Measurements from ENCODE around the gene RPP14.

RPP14 gene

GRCh38 chr3:58269356-58269755 lies 36.7 kb upstream of the RPP14 start:
- TF ChIP-seq CSRNP3 (CRISPR knock-in tag; IDR thresholded peaks at IDR 0.05) (no peak), ZC3H10 (CRISPR knock-in tag; IDR thresholded peaks at IDR 0.05) (no peak), ZFP3 (CRISPR knock-in tag; IDR thresholded peaks at IDR 0.05) (no peak), BACH2 (CRISPR knock-in tag; IDR thresholded peaks at IDR 0.05; ENCODE audit: borderline replicate concordance) (no peak), PATZ1 (CRISPR knock-in tag; IDR thresholded peaks at IDR 0.05; ENCODE audit: borderline replicate concordance) (no peak)
- no peak for ATAC-seq

GRCh38 chr3:58270485-58270884 lies 35.6 kb upstream of the RPP14 start:
- ATAC-seq: no peak
- no peak for TF ChIP-seq ARNTL (CRISPR knock-in tag; IDR thresholded peaks at IDR 0.05; ENCODE audit: borderline replicate concordance, low read depth)
- TF ChIP-seq CREB5 (CRISPR knock-in tag; IDR thresholded peaks at IDR 0.05; ENCODE audit: low read depth): no peak
- TF ChIP-seq OSR1 (CRISPR knock-in tag; IDR thresholded peaks at IDR 0.05): no peak
- TF ChIP-seq PATZ1 (CRISPR knock-in tag; IDR thresholded peaks at IDR 0.05; ENCODE audit: borderline replicate concordance): no peak
- no peak for TF ChIP-seq POU6F1 (CRISPR knock-in tag; IDR thresholded peaks at IDR 0.05; ENCODE audit: borderline replicate concordance, low read depth)
- no peak for TF ChIP-seq ZFP3 (CRISPR knock-in tag; IDR thresholded peaks at IDR 0.05)
- no peak for TF ChIP-seq ZNF8 (CRISPR knock-in tag; IDR thresholded peaks at IDR 0.05)
- no peak for TF ChIP-seq TSHZ2 (CRISPR knock-in tag; IDR thresholded peaks at IDR 0.05)
- no peak for TF ChIP-seq TOX (CRISPR knock-in tag; IDR thresholded peaks at IDR 0.05; ENCODE audit: borderline replicate concordance)
- TF ChIP-seq CSRNP3 (CRISPR knock-in tag; IDR thresholded peaks at IDR 0.05): no peak

- TF ChIP-seq CREB5 (CRISPR knock-in tag; IDR thresholded peaks at IDR 0.05; ENCODE audit: low read depth) (peak; percentile 23; the same call in 1 of the 2 replicates), PATZ1 (CRISPR knock-in tag; IDR thresholded peaks at IDR 0.05; ENCODE audit: borderline replicate concordance) (0 out of 2 replicates have a peak, but pooled peaks have one; percentile 13), POU6F1 (CRISPR knock-in tag; IDR thresholded peaks at IDR 0.05; ENCODE audit: borderline replicate concordance, low read depth) (no peak; the same call in 1 of the 2 replicates)
- ATAC-seq: peak; percentile 96
These were observed 34.0 kb upstream of the RPP14 start for GRCh38 chr3:58271901-58272501.

Measured in SK-N-SH treated with all-trans-retinoic acid at 6 μM for 48 hours (cell line).